ENCODE data around the gene CNOT6. TPM values are rescaled to one million over a fixed set of nuclear protein-coding genes. Genes with fewer than 3 reads are reported as not detected.
A peak's percentile ranks its signal among the peaks of the same experiment; 100 is the strongest.

Gene CNOT6
- total RNA-seq, 1 donor from 2014 or later = 41.7 TPM

- no peaks in the 10 kb centered on the region for H3K4me1 ChIP-seq (ENCODE audit: insufficient read depth, low read length)
- no peak overlapping the region for H3K27ac Mint-ChIP-seq (ENCODE audit: unreplicated experiment)
- no peak overlapping the region for H3K4me3 ChIP-seq (ENCODE audit: insufficient read depth, low read depth, low read length)
- H3K9me3 ChIP-seq (ENCODE audit: insufficient read depth, low read depth, low read length) = no peaks in the 10 kb centered on the region
- H3K27me3 ChIP-seq (ENCODE audit: insufficient read depth, low read length) = no peaks in the 10 kb centered on the region
- no peak overlapping the region for H3K4me3 Mint-ChIP-seq (ENCODE audit: unreplicated experiment)
- no peak for TF ChIP-seq EZH2 (IDR thresholded peaks at IDR 0.05; ENCODE audit: insufficient read depth, low read length)
- TF ChIP-seq, protein P1, sequence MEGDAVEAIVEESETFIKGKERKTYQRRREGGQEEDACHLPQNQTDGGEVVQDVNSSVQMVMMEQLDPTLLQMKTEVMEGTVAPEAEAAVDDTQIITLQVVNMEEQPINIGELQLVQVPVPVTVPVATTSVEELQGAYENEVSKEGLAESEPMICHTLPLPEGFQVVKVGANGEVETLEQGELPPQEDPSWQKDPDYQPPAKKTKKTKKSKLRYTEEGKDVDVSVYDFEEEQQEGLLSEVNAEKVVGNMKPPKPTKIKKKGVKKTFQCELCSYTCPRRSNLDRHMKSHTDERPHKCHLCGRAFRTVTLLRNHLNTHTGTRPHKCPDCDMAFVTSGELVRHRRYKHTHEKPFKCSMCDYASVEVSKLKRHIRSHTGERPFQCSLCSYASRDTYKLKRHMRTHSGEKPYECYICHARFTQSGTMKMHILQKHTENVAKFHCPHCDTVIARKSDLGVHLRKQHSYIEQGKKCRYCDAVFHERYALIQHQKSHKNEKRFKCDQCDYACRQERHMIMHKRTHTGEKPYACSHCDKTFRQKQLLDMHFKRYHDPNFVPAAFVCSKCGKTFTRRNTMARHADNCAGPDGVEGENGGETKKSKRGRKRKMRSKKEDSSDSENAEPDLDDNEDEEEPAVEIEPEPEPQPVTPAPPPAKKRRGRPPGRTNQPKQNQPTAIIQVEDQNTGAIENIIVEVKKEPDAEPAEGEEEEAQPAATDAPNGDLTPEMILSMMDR (IDR thresholded peaks at IDR 0.05; ENCODE audit: insufficient read depth, low read depth, low read length) = no peak
- no peak for FAIRE-seq
- peaks cover 60% of the 10 kb centered on the region for H4K20me1 ChIP-seq (ENCODE audit: insufficient read depth, low read length)
- peaks cover 8% of the 10 kb centered on the region for H3K36me3 ChIP-seq (ENCODE audit: insufficient read depth, low read length)
- peaks cover 26% of the 10 kb centered on the region for H3K36me3 Mint-ChIP-seq (ENCODE audit: low read depth, unreplicated experiment)
- no peak overlapping the region for H3K4me2 ChIP-seq (ENCODE audit: low read length)
- H3K4me1 Mint-ChIP-seq (ENCODE audit: low read depth, unreplicated experiment) = no peaks in the 10 kb centered on the region
- no peak overlapping the region for H2AFZ ChIP-seq (ENCODE audit: low read depth, low read length)
- no peaks in the 10 kb centered on the region for H3K27me3 Mint-ChIP-seq (ENCODE audit: low read depth, unreplicated experiment)
- H3K79me2 ChIP-seq (ENCODE audit: insufficient read depth, low read length) = peaks cover 72% of the 10 kb centered on the region
- H3K27ac ChIP-seq (ENCODE audit: low read depth, low read length) = no peak overlapping the region
- no peak for DNase-seq (ENCODE audit: low read depth)
- no peaks in the 10 kb centered on the region for H3K9me3 Mint-ChIP-seq (ENCODE audit: unreplicated experiment)
- H3K9ac ChIP-seq (ENCODE audit: low read length) = no peak overlapping the region
These were observed 38.1 kb downstream of the CNOT6 start for GRCh38 chr5:180532268-180532667.

- Histone ChIP-seq H3K4me1 (ENCODE audit: insufficient read depth, low read length) (no peaks in the 10 kb centered on the region), H3K4me2 (ENCODE audit: low read length) (no peak overlapping the region), H3K27ac (ENCODE audit: low read depth, low read length) (no peak overlapping the region), H2AFZ (ENCODE audit: low read depth, low read length) (no peak overlapping the region), H4K20me1 (ENCODE audit: insufficient read depth, low read length) (peaks cover 54% of the 10 kb centered on the region), H3K36me3 (ENCODE audit: insufficient read depth, low read length) (peaks cover 8% of the 10 kb centered on the region), H3K9ac (ENCODE audit: low read length) (no peak overlapping the region), H3K27me3 (ENCODE audit: insufficient read depth, low read length) (no peaks in the 10 kb centered on the region), H3K9me3 (ENCODE audit: insufficient read depth, low read depth, low read length) (no peaks in the 10 kb centered on the region), H3K4me3 (ENCODE audit: insufficient read depth, low read depth, low read length) (no peak overlapping the region), H3K79me2 (ENCODE audit: insufficient read depth, low read length) (peaks cover 73% of the 10 kb centered on the region)
- no peak for TF ChIP-seq EZH2 (IDR thresholded peaks at IDR 0.05; ENCODE audit: insufficient read depth, low read length)
- TF ChIP-seq, protein P1 (IDR thresholded peaks at IDR 0.05; ENCODE audit: insufficient read depth, low read depth, low read length) = no peak
- no peaks in the 10 kb centered on the region for H3K9me3 Mint-ChIP-seq (ENCODE audit: unreplicated experiment)
- H3K27me3 Mint-ChIP-seq (ENCODE audit: low read depth, unreplicated experiment) = no peaks in the 10 kb centered on the region
- H3K4me1 Mint-ChIP-seq (ENCODE audit: low read depth, unreplicated experiment) = no peaks in the 10 kb centered on the region
- no peak overlapping the region for H3K27ac Mint-ChIP-seq (ENCODE audit: unreplicated experiment)
- FAIRE-seq (no peak), DNase-seq (ENCODE audit: low read depth) (no peak)
- H3K36me3 Mint-ChIP-seq (ENCODE audit: low read depth, unreplicated experiment) = peaks cover 28% of the 10 kb centered on the region
- no peak overlapping the region for H3K4me3 Mint-ChIP-seq (ENCODE audit: unreplicated experiment)
These were observed 39.7 kb downstream of the CNOT6 start for GRCh38 chr5:180533845-180534244.

- H3K4me3 Mint-ChIP-seq (ENCODE audit: unreplicated experiment) = no peak overlapping the region
- peak overlapping the region; percentile 35 for H3K27ac Mint-ChIP-seq (ENCODE audit: unreplicated experiment)
- Histone ChIP-seq H3K27ac (ENCODE audit: low read depth, low read length) (no peak overlapping the region), H3K9me3 (ENCODE audit: insufficient read depth, low read depth, low read length) (no peaks in the 10 kb centered on the region), H3K4me3 (ENCODE audit: insufficient read depth, low read depth, low read length) (no peak overlapping the region), H3K27me3 (ENCODE audit: insufficient read depth, low read length) (no peaks in the 10 kb centered on the region), H3K9ac (ENCODE audit: low read length) (no peak overlapping the region), H2AFZ (ENCODE audit: low read depth, low read length) (no peak overlapping the region), H3K4me1 (ENCODE audit: insufficient read depth, low read length) (no peaks in the 10 kb centered on the region), H3K79me2 (ENCODE audit: insufficient read depth, low read length) (peaks cover 71% of the 10 kb centered on the region), H4K20me1 (ENCODE audit: insufficient read depth, low read length) (peaks cover 48% of the 10 kb centered on the region), H3K36me3 (ENCODE audit: insufficient read depth, low read length) (peaks cover 8% of the 10 kb centered on the region), H3K4me2 (ENCODE audit: low read length) (no peak overlapping the region)
- no peaks in the 10 kb centered on the region for H3K4me1 Mint-ChIP-seq (ENCODE audit: low read depth, unreplicated experiment)
- no peaks in the 10 kb centered on the region for H3K9me3 Mint-ChIP-seq (ENCODE audit: unreplicated experiment)
- FAIRE-seq (no peak), DNase-seq (ENCODE audit: low read depth) (no peak)
- TF ChIP-seq, protein P1 (IDR thresholded peaks at IDR 0.05; ENCODE audit: insufficient read depth, low read depth, low read length) = no peak
- TF ChIP-seq EZH2 (IDR thresholded peaks at IDR 0.05; ENCODE audit: insufficient read depth, low read length) = no peak
- no peaks in the 10 kb centered on the region for H3K27me3 Mint-ChIP-seq (ENCODE audit: low read depth, unreplicated experiment)
- H3K36me3 Mint-ChIP-seq (ENCODE audit: low read depth, unreplicated experiment) = peaks cover 31% of the 10 kb centered on the region
These were observed 41.4 kb downstream of the CNOT6 start for GRCh38 chr5:180535573-180535972.
